CD14-positive monocyte (primary cell): ENCODE results near the gene TOP2B. TPM values are rescaled to one million over a fixed set of nuclear protein-coding genes. Genes with fewer than 3 reads are reported as not detected.

Experiments used
- DNase-seq, 3 donors: peaks; one replicate each; pipeline ENCODE4 v3.0.0-alpha.2; 2011 to 2022
- H2AFZ ChIP-seq: 2 replicates; pipeline ENCODE4 v1.6.0; 2012; ENCODE audit warnings: mild to moderate bottlenecking, low read depth, low read length, inconsistent platforms; ENCODE audit not compliant: insufficient read depth, poor library complexity, severe bottlenecking
- H3K27ac ChIP-seq, 2 donors: 1 replicate in 1 of 2; 2 replicates in 1 of 2; pipeline ENCODE4 v1.5.1; 2012 to 2013; ENCODE audit warnings: low read length in 2 of 2, control low read depth in 1 of 2, inconsistent platforms in 1 of 2, low read depth in 1 of 2, mild to moderate bottlenecking in 1 of 2
- H3K27me3 ChIP-seq, 2 donors: one replicate each; pipeline versions ENCODE4 v1.6.0 to v1.6.1; 2011 to 2013; ENCODE audit warnings: low read length in 2 of 2; ENCODE audit not compliant: control insufficient read depth in 2 of 2, insufficient read depth in 2 of 2
- H3K36me3 ChIP-seq, 2 donors: replicated peaks in 1 of 2; 1 replicate in 1 of 2; 2 replicates in 1 of 2; pipeline versions ENCODE4 v1.5.1 to v1.6.1; 2012 to 2013; ENCODE audit warnings: low read length in 2 of 2, control low read depth in 1 of 2, inconsistent platforms in 1 of 2, mild to moderate bottlenecking in 1 of 2; ENCODE audit not compliant: insufficient read depth in 2 of 2, control insufficient read depth in 1 of 2
- H3K4me1 ChIP-seq, 2 donors: 1 replicate in 1 of 2; 2 replicates in 1 of 2; pipeline versions ENCODE4 v1.5.1 to v1.6.1; 2012 to 2013; ENCODE audit warnings: low read length in 2 of 2, control low read depth in 1 of 2, inconsistent platforms in 1 of 2, mild to moderate bottlenecking in 1 of 2, moderate library complexity in 1 of 2; ENCODE audit not compliant: insufficient read depth in 2 of 2, control insufficient read depth in 1 of 2
- H3K4me2 ChIP-seq: replicated peaks from 2 replicates; pipeline ENCODE3; 2012; ENCODE audit warnings: low read length, moderate library complexity, mild to moderate bottlenecking; ENCODE audit not compliant: poor library complexity, severe bottlenecking; ENCODE audit errors: extremely low read depth
- H3K4me3 ChIP-seq, 3 experiments: fragments of 200-600 bp in 1 of 3; sonication (generic) in 1 of 3; replicated peaks in 1 of 3; 1 replicate in 2 of 3; 2 replicates in 1 of 3; pipeline ENCODE4 v1.5.1; 2011 to 2013; ENCODE audit warnings: low read length in 3 of 3, mild to moderate bottlenecking in 3 of 3, control low read depth in 2 of 3, low read depth in 2 of 3, inconsistent platforms in 1 of 3, moderate library complexity in 1 of 3
- H3K79me2 ChIP-seq: 2 replicates; pipeline ENCODE4 v1.6.0; 2012; ENCODE audit warnings: mild to moderate bottlenecking, control low read depth, inconsistent platforms, low read length, moderate library complexity; ENCODE audit not compliant: insufficient read depth
- H3K9ac ChIP-seq: 2 replicates; pipeline ENCODE4 v1.6.0; 2017; ENCODE audit warnings: low read length, mild to moderate bottlenecking; ENCODE audit not compliant: insufficient read depth, poor library complexity, severe bottlenecking
- H3K9me3 ChIP-seq, 2 donors: replicated peaks in 1 of 2; 1 replicate in 1 of 2; 2 replicates in 1 of 2; pipeline versions ENCODE4 v1.5.1 to v1.6.1; 2012 to 2013; ENCODE audit warnings: low read length in 2 of 2, control low read depth in 1 of 2; ENCODE audit not compliant: control insufficient read depth in 1 of 2, insufficient read depth in 1 of 2
- H4K20me1 ChIP-seq: 2 replicates; pipeline ENCODE4 v1.6.0; 2012; ENCODE audit warnings: mild to moderate bottlenecking, low read length, control low read depth, moderate library complexity; ENCODE audit not compliant: insufficient read depth
- H3K27ac Mint-ChIP-seq, 7 donors: one replicate each; pipeline ENCODE4 v1.8.0; 2020; ENCODE audit warnings: mild to moderate bottlenecking in 7 of 7, mixed read lengths in 7 of 7, moderate library complexity in 6 of 7, inconsistent platforms in 2 of 7
- H3K27me3 Mint-ChIP-seq, 3 donors: one replicate each; pipeline ENCODE4 v1.8.0; 2021 to 2022; ENCODE audit warnings: low read depth in 3 of 3, mild to moderate bottlenecking in 3 of 3, mixed read lengths in 3 of 3, moderate library complexity in 3 of 3, inconsistent platforms in 1 of 3
- H3K36me3 Mint-ChIP-seq, 2 donors: one replicate each; pipeline ENCODE4 v1.8.0; 2020; ENCODE audit warnings: mixed read lengths in 2 of 2, inconsistent platforms in 1 of 2, mild to moderate bottlenecking in 1 of 2
- H3K4me1 Mint-ChIP-seq: one replicate; pipeline ENCODE4 v1.8.0; 2020; ENCODE audit warnings: mild to moderate bottlenecking, mixed read lengths
- H3K4me3 Mint-ChIP-seq, 2 donors: one replicate each; pipeline ENCODE4 v1.8.0; 2020; ENCODE audit warnings: mild to moderate bottlenecking in 2 of 2, mixed read lengths in 2 of 2, moderate library complexity in 1 of 2
- H3K9me3 Mint-ChIP-seq, 7 donors: one replicate each; pipeline ENCODE4 v1.8.0; 2020 to 2022; ENCODE audit warnings: mixed read lengths in 7 of 7, mild to moderate bottlenecking in 6 of 7, moderate library complexity in 6 of 7, inconsistent platforms in 2 of 7
- WGBS: methylation state at CpG from one replicate; pipeline ENCODE4 v1.1.5; 2013; ENCODE audit warnings: missing lambda C conversion rate; ENCODE audit not compliant: insufficient coverage; 5-methylcytosine and 5-hydroxymethylcytosine counted together
- intact Hi-C, 2 donors: fragments of 100-400 bp; cut with micrococcal nuclease; formaldehyde crosslinking; loops; one replicate each; pipeline versions ENCODE4 v1.15.0 to v1.15.1; 2023
- polyA plus RNA-seq, 3 donors: library from polyadenylated mRNA; depleted of rRNA in 1 of 3; unstranded in 2 of 3; stranded (reverse) in 1 of 3; fragments of 300-500 nt in 2 of 3; fragments of >200 nt in 1 of 3; fragmentation: Illumina TruSeq in 2 of 3; gene quantifications; 1 replicate in 2 of 3; 2 replicates in 1 of 3; pipeline ENCODE4 v1.2.3, GENCODE V29; 2012 to 2021
- TF ChIP-seq, protein P1 (sequence below): fragments of 200-600 bp; IDR thresholded peaks from one replicate; pipeline ENCODE4 v1.8.0; 2022; ENCODE audit warnings: antibody characterized with exemption, mild to moderate bottlenecking

The TOP2B gene
- polyA plus RNA-seq, 3 donors = 21.4 to 27.0 (median 26.1) TPM

DNA sequence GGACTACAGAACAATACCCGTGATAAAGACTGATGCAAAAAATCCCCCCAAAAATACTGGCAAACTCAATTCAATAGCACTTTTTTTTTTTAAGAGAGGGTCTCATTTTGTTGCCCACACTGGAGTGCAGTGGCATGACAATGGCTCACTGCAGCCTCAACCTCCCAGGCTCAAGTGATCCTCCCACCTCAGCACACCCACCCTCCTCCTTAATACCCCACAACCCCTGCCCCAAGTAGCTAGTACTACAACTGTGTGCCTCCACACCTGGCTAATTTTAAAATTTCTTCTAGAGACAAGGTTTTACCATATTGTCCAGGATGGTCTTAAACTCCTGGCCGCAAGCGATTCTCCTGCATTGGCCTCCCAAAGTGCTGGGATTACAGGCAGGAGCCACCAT is 11.4 kb downstream of the TOP2B start:
- Mint-ChIP-seq H3K4me3 (no peak overlapping the region), H3K27ac (peak overlapping the region in 4 of 7 donors; percentile 21 to 60 (median 54)), H3K27me3 (no peaks in the 10 kb centered on the region), H3K36me3 (peaks cover 0 to 5% of the 10 kb centered on the region in 2 donors), H3K9me3 (peaks cover 4 to 14% (median 8%) of the 10 kb centered on the region in 7 donors), H3K4me1 (peaks cover 42% of the 10 kb centered on the region)
- TF ChIP-seq, protein P1, sequence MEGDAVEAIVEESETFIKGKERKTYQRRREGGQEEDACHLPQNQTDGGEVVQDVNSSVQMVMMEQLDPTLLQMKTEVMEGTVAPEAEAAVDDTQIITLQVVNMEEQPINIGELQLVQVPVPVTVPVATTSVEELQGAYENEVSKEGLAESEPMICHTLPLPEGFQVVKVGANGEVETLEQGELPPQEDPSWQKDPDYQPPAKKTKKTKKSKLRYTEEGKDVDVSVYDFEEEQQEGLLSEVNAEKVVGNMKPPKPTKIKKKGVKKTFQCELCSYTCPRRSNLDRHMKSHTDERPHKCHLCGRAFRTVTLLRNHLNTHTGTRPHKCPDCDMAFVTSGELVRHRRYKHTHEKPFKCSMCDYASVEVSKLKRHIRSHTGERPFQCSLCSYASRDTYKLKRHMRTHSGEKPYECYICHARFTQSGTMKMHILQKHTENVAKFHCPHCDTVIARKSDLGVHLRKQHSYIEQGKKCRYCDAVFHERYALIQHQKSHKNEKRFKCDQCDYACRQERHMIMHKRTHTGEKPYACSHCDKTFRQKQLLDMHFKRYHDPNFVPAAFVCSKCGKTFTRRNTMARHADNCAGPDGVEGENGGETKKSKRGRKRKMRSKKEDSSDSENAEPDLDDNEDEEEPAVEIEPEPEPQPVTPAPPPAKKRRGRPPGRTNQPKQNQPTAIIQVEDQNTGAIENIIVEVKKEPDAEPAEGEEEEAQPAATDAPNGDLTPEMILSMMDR = no peak
- Histone ChIP-seq H3K36me3 (peaks cover 0 to 6% of the 10 kb centered on the region in 2 donors), H3K9ac (no peak overlapping the region), H3K4me2 (no peak overlapping the region), H2AFZ (no peak overlapping the region), H3K79me2 (peaks cover 100% of the 10 kb centered on the region), H3K27me3 (no peaks in the 10 kb centered on the region), H3K4me1 (peaks cover 2 to 9% of the 10 kb centered on the region in 2 donors), H3K9me3 (peaks cover 0 to 3% of the 10 kb centered on the region in 2 donors), H3K4me3 (no peak overlapping the region), H3K27ac (no peak overlapping the region), H4K20me1 (peaks cover 79% of the 10 kb centered on the region)
- intact Hi-C loops = no loop called here
- DNase-seq = no peak
- no CpG with 5 or more reads among the region's 3 CpGs for WGBS

GRCh38 chr3:25652921-25653320 is 11.8 kb downstream of the TOP2B start:
- TF ChIP-seq, protein P1 = no peak
- H3K27me3 ChIP-seq = no peaks in the 10 kb centered on the region
- Mint-ChIP-seq H3K27me3 (no peaks in the 10 kb centered on the region), H3K4me3 (no peak overlapping the region), H3K27ac (peak overlapping the region in 4 of 7 donors; percentile 28 to 60 (median 54)), H3K36me3 (peaks cover 0 to 5% of the 10 kb centered on the region in 2 donors), H3K4me1 (peaks cover 43% of the 10 kb centered on the region), H3K9me3 (peaks cover 4 to 17% (median 8%) of the 10 kb centered on the region in 7 donors)
- no CpG with 5 or more reads among the region's 1 CpG for WGBS
- H4K20me1 ChIP-seq = peaks cover 83% of the 10 kb centered on the region
- no peak overlapping the region for H3K4me2 ChIP-seq
- no peak overlapping the region for H3K27ac ChIP-seq
- H2AFZ ChIP-seq = no peak overlapping the region
- H3K9me3 ChIP-seq = peaks cover 0 to 3% of the 10 kb centered on the region in 2 donors
- H3K79me2 ChIP-seq = peaks cover 100% of the 10 kb centered on the region
- no peak overlapping the region for H3K9ac ChIP-seq
- H3K36me3 ChIP-seq = peaks cover 0 to 6% of the 10 kb centered on the region in 2 donors
- H3K4me1 ChIP-seq = peaks cover 2 to 9% of the 10 kb centered on the region in 2 donors
- no peak overlapping the region for H3K4me3 ChIP-seq
- no peak for DNase-seq
- intact Hi-C loops = no loop called here
